HG03159 (cell line): Measurements from ENCODE around the gene PAGE2.
"Not testable (repeated sequence)": the region's sequence is repeated elsewhere in the genome, so short reads cannot be mapped to it uniquely, and the experiment has no call there.

Experiments
- ATAC-seq: cut with Tn5 transposase; IDR thresholded peaks from one replicate; pipeline ENCODE4 v1.9.1; 2021; ENCODE audit warnings: mild to moderate bottlenecking, moderate library complexity; ENCODE audit not compliant: unreplicated experiment

Gene PAGE2

GRCh38 chrX:55088795-55089489, at the start of gene PAGE2:
PAGE2 (plus strand) TSS chrX:55089018; CDS start chrX:55090021, 1,003 bp downstream.
- no peak for ATAC-seq

- ATAC-seq, result no peak
Observed at GRCh38 chrX:55039471-55039870, 49.3 kb upstream of the PAGE2 start.

- no peak for ATAC-seq
Observed at GRCh38 chrX:55041514-55041913, 47.3 kb upstream of the PAGE2 start.

GRCh38 chrX:55050599-55050998, 38.2 kb upstream of the PAGE2 start:
- not testable (repeated sequence) for ATAC-seq

GRCh38 chrX:55056820-55057674, 31.8 kb upstream of the PAGE2 start:
- ATAC-seq, result no peak

GRCh38 chrX:55057675-55058249, 31.1 kb upstream of the PAGE2 start:
- ATAC-seq, result no peak

- ATAC-seq, result not testable (repeated sequence)
Observed at GRCh38 chrX:55067180-55067579, 21.6 kb upstream of the PAGE2 start.

GRCh38 chrX:55072286-55072685, 16.5 kb upstream of the PAGE2 start:
- ATAC-seq, result no peak

- no peak for ATAC-seq
Observed at GRCh38 chrX:55074851-55075467, 13.9 kb upstream of the PAGE2 start, which contains the start of gene PAGE2B. PAGE2B (plus strand) TSS chrX:55075030; CDS start chrX:55076042, 1,012 bp downstream.

- ATAC-seq, result no peak
Observed at GRCh38 chrX:55098691-55099090, 9.9 kb downstream of the PAGE2 start.

- ATAC-seq, result no peak
Observed at GRCh38 chrX:55099162-55099561, 10.3 kb downstream of the PAGE2 start.

GRCh38 chrX:55102754-55103153, 13.9 kb downstream of the PAGE2 start:
- ATAC-seq, result no peak

GRCh38 chrX:55107262-55107661, 18.4 kb downstream of the PAGE2 start:
- ATAC-seq, result no peak

GRCh38 chrX:55107911-55108310, 19.1 kb downstream of the PAGE2 start:
- no peak for ATAC-seq

- ATAC-seq, result no peak
Observed at GRCh38 chrX:55109306-55109705, 20.5 kb downstream of the PAGE2 start.

- ATAC-seq, result no peak
Observed at GRCh38 chrX:55111578-55112254, 22.9 kb downstream of the PAGE2 start.

- ATAC-seq, result not testable (repeated sequence)
Observed at GRCh38 chrX:55116589-55116988, 27.8 kb downstream of the PAGE2 start.

GRCh38 chrX:55118574-55118973, 29.8 kb downstream of the PAGE2 start:
- no peak for ATAC-seq

GRCh38 chrX:55119271-55119670, 30.5 kb downstream of the PAGE2 start:
- ATAC-seq, result no peak

- ATAC-seq, result no peak
Observed at GRCh38 chrX:55119712-55120111, 30.9 kb downstream of the PAGE2 start.
